Stimulated activated CD4-positive, alpha-beta T cell treated with anti-CD3 and anti-CD28 coated beads, Interleukin-1b, Interleukin-23, amount 100 ng/mL, for 1 hour (primary cell): ENCODE measurements around the gene SLC6A9.

ENCODE experiments used
- DNase-seq, 2 donors: peaks; one replicate each; pipeline ENCODE4 v3.0.0-alpha.2; 2020; ENCODE audit warnings: low read depth in 2 of 2

SLC6A9 gene

DNA sequence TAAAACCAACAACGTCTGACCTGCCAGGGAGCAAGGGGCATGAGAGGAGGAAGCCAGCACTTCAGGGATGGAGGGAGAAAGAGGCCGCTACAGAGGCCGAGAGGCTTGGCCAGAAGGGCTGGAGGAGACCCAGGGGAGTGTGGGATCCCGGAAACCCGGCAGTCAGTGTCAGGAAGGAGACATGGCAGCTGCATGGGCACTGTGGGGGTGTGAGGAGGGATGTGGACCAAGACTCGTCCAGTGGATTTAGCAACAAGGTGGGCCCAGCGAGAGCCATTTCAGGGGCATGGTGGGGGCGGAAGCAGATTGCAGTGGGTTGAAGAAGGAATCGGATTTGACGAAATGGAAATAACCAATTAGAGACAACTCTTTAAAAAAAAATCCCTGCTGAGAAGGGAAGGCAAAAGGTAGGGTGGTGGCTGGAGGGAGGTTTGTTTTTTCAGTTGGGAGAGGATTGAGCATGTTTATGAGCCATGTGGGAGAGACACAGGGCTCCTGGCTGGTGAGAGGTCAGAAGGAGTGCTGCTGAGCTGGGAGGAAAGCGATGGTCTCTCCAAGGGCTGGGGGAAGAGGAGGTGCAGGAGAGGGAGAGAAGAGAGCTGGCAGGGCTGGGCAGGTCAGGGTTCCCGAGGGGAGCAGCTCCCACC lies 47.9 kb downstream of the SLC6A9 start:
- no peak for DNase-seq

DNA sequence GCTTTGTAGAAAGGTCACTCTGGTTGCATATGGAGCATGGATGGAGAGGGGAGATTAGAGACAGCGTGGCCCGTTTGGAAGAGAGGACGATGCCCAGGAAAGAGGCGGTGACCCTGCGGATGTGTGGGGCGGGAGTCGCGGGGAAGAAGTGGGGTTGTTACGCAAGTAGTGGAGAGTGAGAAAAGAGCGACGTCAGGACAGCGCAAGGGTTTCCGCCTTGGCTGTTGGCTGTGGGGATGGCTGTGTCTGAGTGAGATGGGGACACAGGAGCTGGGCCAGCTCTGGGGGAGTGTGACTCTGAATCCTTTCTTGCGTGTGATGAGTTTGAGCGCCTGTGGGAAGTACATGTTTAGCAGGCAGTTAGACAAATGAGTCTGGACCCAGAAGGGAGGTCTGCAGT lies 48.5 kb downstream of the SLC6A9 start:
- DNase-seq = no peak

DNA sequence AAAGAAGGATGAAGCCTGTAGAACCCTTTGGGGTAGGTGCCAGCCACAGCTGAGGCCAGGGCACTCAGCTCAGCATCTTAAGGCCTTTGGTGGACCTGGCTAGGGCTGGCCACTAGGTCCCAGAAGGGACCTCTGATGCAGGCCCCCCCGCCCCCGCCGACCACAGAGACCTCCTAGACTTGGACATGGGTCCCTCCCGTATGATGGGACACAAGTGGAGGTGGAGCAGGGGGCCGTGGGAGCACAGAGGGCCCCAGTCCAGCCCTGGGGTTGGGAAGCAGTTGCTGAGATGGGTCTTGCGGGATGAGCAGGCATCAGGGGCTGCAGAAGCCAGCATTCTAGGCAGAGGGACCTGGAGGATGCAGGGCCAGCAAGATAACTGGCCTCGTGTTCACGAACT lies 49.0 kb downstream of the SLC6A9 start:
- DNase-seq = no peak

DNA sequence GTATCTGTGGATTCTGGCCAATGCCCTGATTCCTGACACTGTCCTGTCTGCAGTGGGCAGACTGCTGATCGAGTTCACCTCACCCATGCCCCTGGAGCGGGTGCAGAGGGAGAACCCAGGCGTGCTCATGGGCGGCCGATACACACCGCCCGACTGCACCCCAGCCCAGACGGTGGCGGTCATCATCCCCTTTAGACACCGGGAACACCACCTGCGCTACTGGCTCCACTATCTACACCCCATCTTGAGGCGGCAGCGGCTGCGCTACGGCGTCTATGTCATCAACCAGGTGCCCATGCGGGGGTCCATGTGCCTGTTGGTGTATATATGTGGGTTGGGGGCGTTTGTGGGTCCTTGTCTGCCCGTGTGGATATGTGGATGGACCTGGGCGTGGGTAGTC lies 49.6 kb downstream of the SLC6A9 start:
- DNase-seq = no peak

DNA sequence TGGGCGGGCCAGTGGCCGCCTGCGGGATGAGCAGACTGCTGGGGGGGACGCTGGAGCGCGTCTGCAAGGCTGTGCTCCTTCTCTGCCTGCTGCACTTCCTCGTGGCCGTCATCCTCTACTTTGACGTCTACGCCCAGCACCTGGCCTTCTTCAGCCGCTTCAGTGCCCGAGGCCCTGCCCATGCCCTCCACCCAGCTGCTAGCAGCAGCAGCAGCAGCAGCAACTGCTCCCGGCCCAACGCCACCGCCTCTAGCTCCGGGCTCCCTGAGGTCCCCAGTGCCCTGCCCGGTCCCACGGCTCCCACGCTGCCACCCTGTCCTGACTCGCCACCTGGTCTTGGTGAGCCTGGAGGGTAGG lies 50.1 kb downstream of the SLC6A9 start:
- no peak for DNase-seq

DNA sequence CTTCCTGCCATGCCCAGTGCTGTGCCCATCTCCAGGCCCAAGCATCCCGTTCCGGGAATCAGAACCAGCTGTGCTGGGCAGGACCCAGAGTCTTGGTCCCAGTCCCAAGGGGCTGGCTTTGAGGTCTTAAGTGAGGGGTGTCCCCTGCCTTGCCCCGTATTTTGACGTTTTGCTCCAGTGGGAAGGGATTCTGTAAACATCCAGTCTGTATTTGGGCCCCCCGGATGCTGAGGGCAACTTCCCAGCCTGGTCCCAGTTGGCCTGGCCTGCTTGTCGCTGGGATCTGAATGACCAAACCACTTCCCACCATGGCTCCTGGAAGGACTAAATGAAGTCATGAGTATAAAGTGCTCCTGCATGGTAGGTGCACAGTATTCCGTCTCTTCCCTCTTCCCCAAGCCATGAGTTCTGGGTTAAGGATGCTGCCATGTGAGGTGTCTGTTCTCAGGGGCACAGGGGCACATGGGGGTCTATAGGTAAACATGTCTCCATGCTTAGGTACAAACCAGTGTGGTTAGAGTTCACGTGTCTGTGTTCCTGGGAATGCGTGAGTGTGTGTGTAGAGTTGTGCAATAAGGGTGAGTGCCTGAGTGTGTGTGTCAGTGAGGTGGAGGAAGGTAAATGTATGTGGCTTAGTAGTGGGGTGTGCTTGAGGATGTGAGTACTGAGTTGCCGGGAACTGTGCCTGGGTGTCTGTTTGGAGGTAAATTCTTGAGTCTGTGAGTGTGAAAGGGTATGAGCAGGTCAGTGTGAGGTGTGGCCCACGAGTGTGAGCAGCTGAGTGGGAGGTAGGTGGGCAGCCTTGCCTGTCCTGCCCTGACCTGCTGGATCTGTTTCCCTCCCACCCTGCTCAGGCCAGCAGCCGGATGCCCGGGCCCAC lies 50.8 kb downstream of the SLC6A9 start:
- DNase-seq = no peak

DNA sequence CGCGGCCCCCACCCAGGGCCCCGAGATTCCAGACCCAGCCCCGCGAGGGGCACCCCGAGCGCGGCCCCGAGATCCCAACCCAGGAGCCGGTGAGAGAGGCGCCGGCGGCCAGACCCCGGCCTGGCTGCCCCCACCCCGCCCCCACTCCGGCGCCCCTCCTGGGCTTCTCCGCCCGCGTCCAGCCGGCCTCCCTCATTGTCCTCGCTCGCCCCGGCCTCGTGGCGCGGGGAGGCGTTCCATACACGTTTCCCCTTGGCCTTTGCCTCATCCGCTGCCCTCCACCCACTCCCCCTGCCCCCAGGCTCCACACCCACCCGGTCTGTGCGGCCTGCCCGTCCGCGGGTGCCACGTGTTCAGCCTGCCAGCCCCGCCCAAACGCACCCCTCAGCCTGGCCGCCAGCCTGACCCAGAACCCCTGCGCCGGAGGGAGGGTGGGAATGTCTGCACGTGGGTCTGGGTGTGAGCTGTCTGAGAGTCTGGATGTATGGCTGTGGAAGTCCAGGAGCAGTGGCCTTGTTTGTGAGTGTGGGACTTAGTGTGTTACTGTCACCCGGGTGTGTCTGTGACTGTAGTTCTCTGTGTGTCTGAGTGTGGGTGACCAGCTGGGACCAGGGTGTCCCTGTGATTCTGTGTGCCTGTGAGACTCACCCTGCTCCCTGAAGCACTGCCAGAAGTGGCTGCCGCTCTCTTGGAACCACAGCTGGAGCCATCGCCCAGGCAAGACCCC lies 51.6 kb downstream of the SLC6A9 start:
- no peak for DNase-seq

DNA sequence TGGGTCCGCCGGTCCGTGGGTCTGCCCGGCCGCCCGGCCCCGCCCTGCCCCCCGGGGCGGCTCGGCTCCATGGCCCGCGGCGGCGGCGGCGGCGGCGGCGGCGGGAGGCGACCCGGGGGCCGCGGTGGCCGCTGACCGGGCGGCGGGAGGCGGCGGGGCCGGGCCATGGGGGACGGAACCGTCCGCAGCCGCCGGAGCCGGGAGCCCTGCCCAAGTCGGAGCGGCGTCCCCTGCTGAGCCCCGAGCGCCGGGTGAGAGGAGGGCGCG lies 52.1 kb downstream of the SLC6A9 start:
- no peak for DNase-seq

DNA sequence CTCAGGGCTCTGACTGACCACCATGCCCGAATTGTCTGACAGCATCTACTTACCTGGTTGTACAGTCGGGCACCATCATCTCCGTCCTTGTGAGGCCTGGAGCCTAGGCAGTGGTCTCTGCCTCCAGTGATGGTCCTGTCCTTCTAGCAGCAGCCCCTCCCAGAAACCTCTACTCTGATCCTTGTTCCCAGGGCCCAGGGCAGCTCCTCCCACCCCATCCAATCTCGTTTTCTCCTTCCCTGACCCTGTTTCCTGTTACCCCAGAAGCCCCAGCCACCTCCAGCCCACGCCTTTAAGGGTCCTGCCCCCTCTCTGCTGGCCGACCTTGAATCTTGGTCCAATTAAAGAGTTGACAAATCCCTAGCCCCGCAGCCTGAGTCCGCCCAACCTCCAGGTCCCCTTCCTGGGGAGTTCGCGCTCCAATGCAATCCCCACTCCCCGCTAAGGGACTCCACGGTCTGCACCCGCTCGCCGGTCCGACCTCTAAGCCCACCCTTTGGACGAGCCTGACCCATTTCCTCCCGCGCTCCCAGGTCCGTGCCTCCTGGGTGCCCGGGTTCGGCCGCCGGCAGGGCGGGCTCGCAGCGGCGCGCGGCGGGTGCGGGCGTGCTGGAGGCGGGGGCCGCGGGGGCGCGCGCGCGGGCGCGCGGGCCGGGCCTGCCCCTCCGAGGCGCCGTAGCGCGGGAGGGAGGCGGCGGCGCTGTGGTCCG lies 52.6 kb downstream of the SLC6A9 start, which contains the start of gene B4GALT2:
B4GALT2 (plus strand) TSS at position 660 of the 710 bp plus-strand sequence. CDS start 1,951 bp downstream, outside the sequence.
- no peak for DNase-seq

DNA sequence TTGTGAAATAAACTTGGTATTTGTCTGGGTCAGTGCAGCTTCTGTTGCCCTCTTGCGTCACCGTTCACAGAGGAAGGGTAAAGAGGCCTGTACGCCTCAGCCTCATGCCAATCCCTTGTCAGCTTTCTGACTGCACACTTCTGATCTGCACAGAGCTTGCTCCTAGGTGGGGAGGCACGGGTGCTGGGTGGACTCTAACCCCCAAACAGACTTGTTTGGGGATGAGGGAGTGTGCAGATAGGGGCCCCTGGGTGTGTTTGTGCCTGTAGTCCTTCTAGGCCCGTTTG lies 53.1 kb downstream of the SLC6A9 start:
- DNase-seq = no peak

DNA sequence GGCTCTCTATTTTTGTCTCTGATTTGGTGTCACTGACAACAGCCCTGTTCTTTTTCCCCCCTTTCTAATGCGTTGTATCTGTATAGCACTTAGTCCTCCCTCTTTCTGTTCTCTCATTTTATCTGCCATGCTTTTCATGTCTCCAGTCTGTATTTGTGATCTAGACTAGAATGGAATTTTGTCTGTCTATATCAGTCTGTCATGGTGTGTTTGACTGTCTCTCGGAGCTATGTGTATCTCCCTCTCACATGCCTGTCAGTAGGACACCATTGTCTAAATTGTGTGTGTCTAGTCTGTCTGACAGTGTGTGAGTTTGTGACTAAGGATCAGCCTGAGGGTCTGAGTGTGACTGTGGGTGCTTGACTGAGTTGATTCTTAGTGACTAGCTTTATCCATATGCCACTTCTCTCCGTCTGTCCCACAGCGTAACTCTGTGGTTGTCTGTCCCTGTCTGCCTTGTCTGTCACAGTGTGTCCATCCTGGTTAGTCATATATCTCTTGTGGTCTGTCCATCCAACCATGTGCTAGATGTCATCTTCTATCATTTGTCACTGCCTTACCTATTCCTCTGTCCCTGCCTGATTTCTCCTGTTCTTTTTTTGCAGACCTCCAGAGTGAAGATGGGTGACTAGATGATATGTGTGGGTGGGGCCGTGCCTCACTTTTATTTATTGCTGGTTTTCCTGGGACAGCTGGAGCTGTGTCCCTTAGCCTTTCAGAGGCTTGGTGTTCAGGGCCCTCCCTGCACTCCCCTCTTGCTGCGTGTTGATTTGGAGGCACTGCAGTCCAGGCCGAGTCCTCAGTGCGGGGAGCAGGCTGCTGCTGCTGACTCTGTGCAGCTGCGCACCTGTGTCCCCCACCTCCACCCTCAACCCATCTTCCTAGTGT lies 53.6 kb downstream of the SLC6A9 start:
- DNase-seq = no peak

DNA sequence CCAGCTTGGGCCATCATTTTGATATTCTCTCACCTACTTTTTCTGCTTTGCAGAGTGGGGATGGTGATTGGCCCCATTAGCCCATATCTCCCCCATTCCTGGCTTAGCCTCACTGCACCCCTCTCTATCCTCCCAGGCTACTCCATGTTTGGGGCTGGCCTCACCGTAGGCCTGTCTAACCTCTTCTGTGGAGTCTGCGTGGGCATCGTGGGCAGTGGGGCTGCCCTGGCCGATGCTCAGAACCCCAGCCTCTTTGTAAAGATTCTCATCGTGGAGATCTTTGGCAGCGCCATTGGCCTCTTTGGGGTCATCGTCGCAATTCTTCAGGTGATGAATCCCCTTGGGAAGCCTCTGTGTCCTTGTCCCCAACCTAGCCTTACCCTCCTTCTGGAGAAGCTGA lies 54.4 kb downstream of the SLC6A9 start:
- DNase-seq = no peak

DNA sequence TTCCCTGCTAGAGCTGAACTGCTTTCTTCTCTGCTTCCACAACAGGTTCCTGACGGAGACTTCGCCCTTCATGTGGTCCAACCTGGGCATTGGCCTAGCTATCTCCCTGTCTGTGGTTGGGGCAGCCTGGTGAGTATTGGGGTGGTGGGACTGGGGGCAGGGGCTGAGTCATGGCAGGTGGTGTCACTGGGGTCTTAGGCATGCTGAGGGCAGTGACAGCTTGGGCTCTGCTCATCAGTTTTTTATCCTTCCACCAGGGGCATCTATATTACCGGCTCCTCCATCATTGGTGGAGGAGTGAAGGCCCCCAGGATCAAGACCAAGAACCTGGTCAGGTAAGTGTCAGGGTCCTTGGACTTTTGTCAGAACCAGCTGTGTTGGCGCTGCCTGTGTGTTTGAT lies 55.2 kb downstream of the SLC6A9 start:
- DNase-seq = no peak

DNA sequence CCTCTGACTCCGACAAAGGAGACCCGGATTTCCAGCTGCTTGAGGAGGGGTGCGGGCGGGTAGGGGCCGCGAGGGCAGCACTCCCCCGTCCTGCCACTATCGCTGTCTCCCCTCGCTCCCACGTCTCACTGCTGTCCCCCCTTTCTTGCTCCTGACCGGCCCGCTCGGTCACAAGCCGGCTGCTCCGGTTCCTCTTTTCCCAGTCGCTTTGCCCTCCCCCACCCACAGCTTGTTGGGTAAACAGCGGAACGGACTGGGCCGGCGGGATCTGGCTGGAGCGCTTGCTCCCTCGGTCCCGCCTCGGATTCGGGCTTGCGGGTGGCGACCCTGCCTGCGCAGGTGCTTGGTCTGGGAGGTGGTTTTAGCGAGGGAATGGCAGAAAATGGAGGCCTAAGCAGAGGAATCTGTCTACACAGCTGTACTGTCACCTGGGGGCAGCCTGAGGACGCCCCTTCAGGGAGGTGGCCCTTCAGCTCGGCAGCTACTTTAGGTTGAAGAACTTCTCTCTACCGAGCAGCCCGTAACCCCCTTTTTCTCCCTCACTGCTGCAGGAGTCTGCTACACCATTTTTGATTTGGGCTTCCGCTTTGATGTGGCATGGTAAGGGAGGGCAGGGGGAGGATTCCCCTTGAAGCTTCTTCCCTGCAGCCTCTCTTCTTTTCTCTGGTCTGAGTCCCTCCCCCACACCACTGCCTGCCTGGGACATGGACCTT lies 55.9 kb downstream of the SLC6A9 start:
- DNase-seq = no peak

DNA sequence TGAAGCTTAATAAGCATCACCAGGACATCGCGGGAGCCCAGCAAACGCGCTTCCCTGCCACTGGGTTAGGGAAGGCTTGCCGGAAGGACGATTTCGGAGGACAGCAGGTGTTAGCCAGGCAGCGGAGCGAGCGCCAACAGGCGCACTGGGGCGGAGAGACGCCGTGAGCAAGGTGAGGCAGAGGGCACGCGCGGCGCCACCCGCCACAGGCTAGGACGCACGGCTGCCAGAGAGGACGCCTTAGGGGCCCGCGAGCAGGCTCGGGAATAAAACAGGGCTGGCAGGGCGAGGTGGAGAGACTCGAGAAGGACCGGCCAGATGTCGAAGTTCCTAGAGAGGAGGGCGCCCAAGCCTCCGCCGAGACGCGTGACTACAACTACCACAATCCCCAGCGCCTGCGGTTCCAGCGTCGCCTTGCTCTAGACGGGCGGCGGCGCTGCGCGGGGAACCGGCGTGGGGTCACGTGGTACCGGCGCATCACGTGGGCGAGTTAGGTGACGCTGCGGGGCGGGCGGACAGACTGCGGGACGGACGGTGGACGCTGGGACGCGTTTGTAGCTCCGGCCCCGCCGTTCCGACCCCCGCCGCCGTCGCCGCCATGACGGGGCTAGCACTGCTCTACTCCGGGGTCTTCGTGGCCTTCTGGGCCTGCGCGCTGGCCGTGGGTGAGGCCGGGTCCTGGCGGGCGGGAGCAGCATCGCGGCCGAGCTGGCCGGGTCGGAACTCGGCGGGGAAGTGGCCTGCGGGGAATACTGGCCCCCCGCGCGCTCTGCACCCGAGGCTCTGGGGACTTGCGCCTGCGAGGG lies 56.6 kb downstream of the SLC6A9 start, which contains the start of gene ATP6V0B:
ATP6V0B (plus strand) TSS at position 518 of the 806 bp plus-strand sequence; CDS start at position 599, 81 bp downstream.
- peak; percentile 75 to 93 for DNase-seq

DNA sequence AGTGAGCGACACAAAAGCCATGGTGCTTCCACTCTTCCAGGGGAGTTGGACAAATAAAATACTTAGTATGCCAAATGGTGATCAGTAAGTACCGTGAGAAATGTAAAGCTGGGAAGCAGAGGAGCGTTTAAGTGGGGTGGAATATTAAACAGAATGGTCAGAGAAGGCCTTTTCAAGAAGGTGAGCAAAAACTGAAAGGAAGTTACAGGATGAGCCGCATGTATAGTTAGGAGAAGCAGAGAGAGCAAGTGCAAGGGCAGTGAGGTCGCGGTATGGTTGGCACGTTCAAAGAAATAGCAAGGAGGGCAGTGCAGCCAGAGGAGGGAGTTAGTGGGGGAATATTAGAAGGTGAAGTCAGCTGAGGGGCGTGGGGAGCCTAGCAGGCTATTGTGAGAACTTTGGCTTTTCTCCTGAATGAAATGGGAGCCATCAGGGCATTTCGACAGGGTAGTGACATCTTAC lies 57.2 kb downstream of the SLC6A9 start:
- no peak for DNase-seq

DNA sequence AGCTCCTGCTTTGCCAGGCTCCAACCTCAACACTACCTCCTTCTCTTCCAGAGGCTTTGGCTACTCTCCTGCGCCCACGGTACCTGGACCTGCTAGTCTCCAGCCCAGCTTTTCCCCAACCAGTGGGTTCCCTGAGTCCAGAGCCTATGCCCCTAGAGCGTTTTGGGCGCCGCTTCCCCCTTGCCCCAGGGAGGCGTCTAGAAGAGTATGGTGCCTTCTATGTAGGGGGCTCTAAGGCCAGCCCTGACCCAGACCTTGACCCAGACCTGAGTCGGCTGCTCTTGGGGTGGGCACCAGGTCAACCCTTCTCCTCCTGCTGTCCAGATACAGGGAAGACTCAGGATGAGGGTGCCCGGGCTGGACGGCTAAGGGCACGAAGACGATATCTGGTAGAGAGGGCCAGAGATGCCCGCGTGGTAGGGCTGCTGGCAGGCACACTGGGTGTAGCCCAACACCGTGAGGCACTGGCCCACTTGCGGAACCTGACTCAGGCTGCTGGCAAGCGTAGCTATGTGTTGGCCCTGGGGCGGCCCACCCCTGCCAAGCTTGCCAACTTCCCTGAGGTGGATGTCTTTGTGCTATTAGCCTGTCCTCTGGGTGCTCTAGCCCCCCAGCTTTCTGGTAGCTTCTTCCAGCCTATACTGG lies 59.8 kb downstream of the SLC6A9 start:
- DNase-seq = no peak

DNA sequence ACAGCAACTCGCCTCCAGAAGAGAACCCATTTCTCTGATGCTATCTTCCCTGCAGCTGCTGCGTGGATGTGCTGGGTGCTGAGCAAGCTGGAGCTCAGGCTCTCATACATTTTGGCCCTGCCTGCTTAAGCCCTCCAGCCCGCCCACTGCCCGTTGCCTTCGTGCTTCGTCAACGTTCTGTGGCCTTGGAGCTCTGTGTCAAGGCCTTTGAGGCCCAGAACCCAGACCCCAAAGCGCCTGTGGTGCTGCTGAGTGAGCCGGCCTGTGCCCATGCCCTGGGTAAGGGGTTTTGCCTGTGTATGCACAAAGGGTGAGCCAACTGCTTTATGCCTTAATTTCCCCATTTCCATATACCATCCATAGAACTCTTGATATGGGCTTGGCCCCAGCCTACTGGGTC lies 60.4 kb downstream of the SLC6A9 start:
- no peak for DNase-seq

DNA sequence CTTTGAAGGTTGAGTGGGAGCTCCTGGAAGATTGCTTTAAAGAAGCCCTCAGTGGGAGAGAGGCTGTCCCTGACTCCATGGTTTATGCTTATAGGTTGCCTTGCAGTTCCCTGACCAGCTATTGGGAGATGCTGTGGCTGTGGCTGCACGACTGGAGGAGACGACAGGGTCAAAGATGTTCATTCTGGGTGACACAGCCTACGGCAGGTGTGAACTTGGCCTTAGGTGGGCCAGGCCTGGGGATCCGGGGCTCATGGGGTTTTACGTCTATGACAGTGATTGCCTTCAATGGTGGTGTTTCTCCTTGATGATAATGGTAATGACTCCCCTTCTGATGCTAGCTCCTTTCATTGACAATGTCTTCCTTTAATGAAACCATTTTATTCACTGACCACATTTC lies 60.8 kb downstream of the SLC6A9 start:
- no peak for DNase-seq
